Chondrocyte (in vitro differentiated cells): ENCODE measurements around the gene HIRA. TPM values are rescaled to one million over a fixed set of nuclear protein-coding genes. Genes with fewer than 3 reads are reported as not detected.

Source experiments
- DNase-seq: peaks from one replicate; pipeline ENCODE4 v3.0.0; 2021; ENCODE audit warnings: mixed read lengths, low spot score
- H3K27ac Mint-ChIP-seq: one replicate; pipeline ENCODE4 v1.8.0; 2021; ENCODE audit warnings: mild to moderate bottlenecking, moderate library complexity, mixed read lengths; ENCODE audit not compliant: unreplicated experiment
- H3K27me3 Mint-ChIP-seq: 2 replicates; pipeline ENCODE4 v1.8.0; 2021; ENCODE audit warnings: low read depth, mixed read lengths
- H3K36me3 Mint-ChIP-seq: 2 replicates; pipeline ENCODE4 v1.8.0; 2021; ENCODE audit warnings: low read depth, mixed read lengths
- H3K4me1 Mint-ChIP-seq: 2 replicates; pipeline ENCODE4 v1.8.0; 2021; ENCODE audit warnings: low read depth, mild to moderate bottlenecking, mixed read lengths
- H3K4me3 Mint-ChIP-seq: one replicate; pipeline ENCODE4 v1.8.0; 2021; ENCODE audit warnings: mild to moderate bottlenecking, moderate library complexity, mixed read lengths; ENCODE audit not compliant: unreplicated experiment
- H3K9me3 Mint-ChIP-seq: 2 replicates; pipeline ENCODE4 v1.8.0; 2021; ENCODE audit warnings: low read depth, mixed read lengths
- CTCF ChIP-seq: fragments of 200-600 bp; sonication (generic); IDR thresholded peaks from 2 replicates; pipeline ENCODE4 v1.5.0; 2021; ENCODE audit warnings: antibody characterized with exemption, mild to moderate bottlenecking, moderate library complexity
- total RNA-seq: library from RNA; stranded (reverse); gene quantifications from 3 replicates; pipeline ENCODE4 v1.2.1, GENCODE V29; 2021

The HIRA gene
- total RNA-seq, 1 donor from 2014 or later: 31.8 TPM

- DNase-seq: no peak
- H3K4me3 Mint-ChIP-seq: no peak overlapping the region
- H3K36me3 Mint-ChIP-seq: peaks cover 28% of the 10 kb centered on the region
- no peaks in the 10 kb centered on the region for H3K27me3 Mint-ChIP-seq
- H3K9me3 Mint-ChIP-seq: no peaks in the 10 kb centered on the region
- H3K4me1 Mint-ChIP-seq: no peaks in the 10 kb centered on the region
- H3K27ac Mint-ChIP-seq: no peak overlapping the region
- no peak for TF ChIP-seq CTCF
Measured at GRCh38 chr22:19360862-19361261, 70.7 kb downstream of the HIRA start.

- H3K4me3 Mint-ChIP-seq: no peak overlapping the region
- no peaks in the 10 kb centered on the region for H3K9me3 Mint-ChIP-seq
- peaks cover 30% of the 10 kb centered on the region for H3K36me3 Mint-ChIP-seq
- no peaks in the 10 kb centered on the region for H3K4me1 Mint-ChIP-seq
- no peaks in the 10 kb centered on the region for H3K27me3 Mint-ChIP-seq
- H3K27ac Mint-ChIP-seq: no peak overlapping the region
- no peak for TF ChIP-seq CTCF
- DNase-seq: no peak
Measured at GRCh38 chr22:19360300-19360792, 71.2 kb downstream of the HIRA start.

GRCh38 chr22:19359554-19360299 lies 71.8 kb downstream of the HIRA start:
- no peaks in the 10 kb centered on the region for H3K9me3 Mint-ChIP-seq
- no peak for TF ChIP-seq CTCF
- no peak for DNase-seq
- no peaks in the 10 kb centered on the region for H3K4me1 Mint-ChIP-seq
- H3K27me3 Mint-ChIP-seq: no peaks in the 10 kb centered on the region
- H3K36me3 Mint-ChIP-seq: peaks cover 33% of the 10 kb centered on the region
- no peak overlapping the region for H3K27ac Mint-ChIP-seq
- H3K4me3 Mint-ChIP-seq: no peak overlapping the region

- no peaks in the 10 kb centered on the region for H3K9me3 Mint-ChIP-seq
- H3K27ac Mint-ChIP-seq: no peak overlapping the region
- H3K4me1 Mint-ChIP-seq: no peaks in the 10 kb centered on the region
- H3K36me3 Mint-ChIP-seq: peaks cover 31% of the 10 kb centered on the region
- TF ChIP-seq CTCF: no peak
- no peak for DNase-seq
- H3K4me3 Mint-ChIP-seq: no peak overlapping the region
- no peaks in the 10 kb centered on the region for H3K27me3 Mint-ChIP-seq
Measured at GRCh38 chr22:19358703-19359553, 72.6 kb downstream of the HIRA start.

- H3K27me3 Mint-ChIP-seq: no peaks in the 10 kb centered on the region
- H3K9me3 Mint-ChIP-seq: no peaks in the 10 kb centered on the region
- H3K27ac Mint-ChIP-seq: no peak overlapping the region
- TF ChIP-seq CTCF: no peak
- H3K4me3 Mint-ChIP-seq: no peak overlapping the region
- DNase-seq: no peak
- peaks cover 32% of the 10 kb centered on the region for H3K36me3 Mint-ChIP-seq
- H3K4me1 Mint-ChIP-seq: no peaks in the 10 kb centered on the region
Measured at GRCh38 chr22:19358195-19358594, 73.3 kb downstream of the HIRA start.
